ENCODE measurements around the gene XPO4.

DNA sequence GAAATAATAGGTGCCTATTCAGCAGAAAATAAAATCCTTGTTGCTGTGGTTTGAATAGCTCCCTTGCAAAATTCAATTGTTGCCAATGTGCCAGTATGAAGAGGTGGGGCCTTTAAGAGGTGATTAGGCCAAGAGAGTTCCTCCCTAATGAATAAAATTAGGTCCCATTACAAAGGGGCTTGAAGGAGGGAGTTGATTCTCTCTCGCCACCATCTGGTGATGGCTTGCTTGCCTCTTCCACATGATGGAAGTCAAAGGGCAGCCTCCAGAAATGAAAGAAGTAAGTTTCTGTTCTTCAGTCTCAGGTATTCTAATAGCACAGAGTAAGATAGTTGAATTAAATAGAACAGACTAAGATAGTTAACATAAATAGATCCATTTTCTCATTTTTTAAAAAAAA is 125.8 kb downstream of the XPO4 start:
- no peak for TF ChIP-seq POLR2A (IDR thresholded peaks at IDR 0.05)
- TF ChIP-seq, protein P1, sequence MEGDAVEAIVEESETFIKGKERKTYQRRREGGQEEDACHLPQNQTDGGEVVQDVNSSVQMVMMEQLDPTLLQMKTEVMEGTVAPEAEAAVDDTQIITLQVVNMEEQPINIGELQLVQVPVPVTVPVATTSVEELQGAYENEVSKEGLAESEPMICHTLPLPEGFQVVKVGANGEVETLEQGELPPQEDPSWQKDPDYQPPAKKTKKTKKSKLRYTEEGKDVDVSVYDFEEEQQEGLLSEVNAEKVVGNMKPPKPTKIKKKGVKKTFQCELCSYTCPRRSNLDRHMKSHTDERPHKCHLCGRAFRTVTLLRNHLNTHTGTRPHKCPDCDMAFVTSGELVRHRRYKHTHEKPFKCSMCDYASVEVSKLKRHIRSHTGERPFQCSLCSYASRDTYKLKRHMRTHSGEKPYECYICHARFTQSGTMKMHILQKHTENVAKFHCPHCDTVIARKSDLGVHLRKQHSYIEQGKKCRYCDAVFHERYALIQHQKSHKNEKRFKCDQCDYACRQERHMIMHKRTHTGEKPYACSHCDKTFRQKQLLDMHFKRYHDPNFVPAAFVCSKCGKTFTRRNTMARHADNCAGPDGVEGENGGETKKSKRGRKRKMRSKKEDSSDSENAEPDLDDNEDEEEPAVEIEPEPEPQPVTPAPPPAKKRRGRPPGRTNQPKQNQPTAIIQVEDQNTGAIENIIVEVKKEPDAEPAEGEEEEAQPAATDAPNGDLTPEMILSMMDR (IDR thresholded peaks at IDR 0.05) = no peak
